CD4-positive, alpha-beta T cell treated with Interleukin-1 beta for 1 hour (primary cell): ENCODE data around the gene MLEC.
A peak's percentile ranks its signal among the peaks of the same experiment; 100 is the strongest.

ENCODE experiments used
- DNase-seq, 2 donors: peaks; one replicate each; pipeline ENCODE4 v3.0.0-alpha.2; 2020 to 2022

MLEC gene

GRCh38 chr12:120696626-120697025 is 9.7 kb downstream of the MLEC start:
- no peak for DNase-seq

GRCh38 chr12:120697344-120697743 is 10.4 kb downstream of the MLEC start:
- DNase-seq = no peak

GRCh38 chr12:120698665-120699064 is 11.7 kb downstream of the MLEC start:
- no peak for DNase-seq

- no peak for DNase-seq
Measured at GRCh38 chr12:120699553-120699952, 12.6 kb downstream of the MLEC start.

GRCh38 chr12:120700886-120701285 is 13.9 kb downstream of the MLEC start:
- DNase-seq = no peak

GRCh38 chr12:120702637-120703036 is 15.7 kb downstream of the MLEC start:
- DNase-seq = no peak

- DNase-seq = no peak
Measured at GRCh38 chr12:120703311-120703942, 16.5 kb downstream of the MLEC start.

GRCh38 chr12:120705618-120706017 is 18.7 kb downstream of the MLEC start:
- DNase-seq = no peak

- no peak for DNase-seq
Measured at GRCh38 chr12:120706029-120706428, 19.1 kb downstream of the MLEC start.

- no peak for DNase-seq
Measured at GRCh38 chr12:120708651-120709050, 21.7 kb downstream of the MLEC start.

GRCh38 chr12:120710031-120710804 is 23.3 kb downstream of the MLEC start, which contains the start of gene UNC119B:
UNC119B (plus strand) TSS chr12:120710458; CDS start chr12:120710475, 17 bp downstream.
- DNase-seq = peak; percentile 71 to 76

- DNase-seq = peak in 1 of 2 donors; percentile 12
Measured at GRCh38 chr12:120710805-120711296, 23.9 kb downstream of the MLEC start.

GRCh38 chr12:120711411-120711810 is 24.5 kb downstream of the MLEC start:
- no peak for DNase-seq

- no peak for DNase-seq
Measured at GRCh38 chr12:120712610-120713009, 25.7 kb downstream of the MLEC start.

- DNase-seq = peak; percentile 78 to 86
Measured at GRCh38 chr12:120713861-120714482, 27.0 kb downstream of the MLEC start.

GRCh38 chr12:120718055-120718454 is 31.1 kb downstream of the MLEC start:
- DNase-seq = no peak

- no peak for DNase-seq
Measured at GRCh38 chr12:120719072-120719471, 32.1 kb downstream of the MLEC start.

- DNase-seq = no peak
Measured at GRCh38 chr12:120719496-120720233, 32.7 kb downstream of the MLEC start.

- DNase-seq = no peak
Measured at GRCh38 chr12:120720234-120720986, 33.5 kb downstream of the MLEC start.

GRCh38 chr12:120720987-120721801 is 34.2 kb downstream of the MLEC start:
- no peak for DNase-seq

- no peak for DNase-seq
Measured at GRCh38 chr12:120721866-120722265, 34.9 kb downstream of the MLEC start.
